Measurements from ENCODE around the gene CD177.

The CD177 gene, protein sequence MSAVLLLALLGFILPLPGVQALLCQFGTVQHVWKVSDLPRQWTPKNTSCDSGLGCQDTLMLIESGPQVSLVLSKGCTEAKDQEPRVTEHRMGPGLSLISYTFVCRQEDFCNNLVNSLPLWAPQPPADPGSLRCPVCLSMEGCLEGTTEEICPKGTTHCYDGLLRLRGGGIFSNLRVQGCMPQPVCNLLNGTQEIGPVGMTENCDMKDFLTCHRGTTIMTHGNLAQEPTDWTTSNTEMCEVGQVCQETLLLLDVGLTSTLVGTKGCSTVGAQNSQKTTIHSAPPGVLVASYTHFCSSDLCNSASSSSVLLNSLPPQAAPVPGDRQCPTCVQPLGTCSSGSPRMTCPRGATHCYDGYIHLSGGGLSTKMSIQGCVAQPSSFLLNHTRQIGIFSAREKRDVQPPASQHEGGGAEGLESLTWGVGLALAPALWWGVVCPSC

DNA sequence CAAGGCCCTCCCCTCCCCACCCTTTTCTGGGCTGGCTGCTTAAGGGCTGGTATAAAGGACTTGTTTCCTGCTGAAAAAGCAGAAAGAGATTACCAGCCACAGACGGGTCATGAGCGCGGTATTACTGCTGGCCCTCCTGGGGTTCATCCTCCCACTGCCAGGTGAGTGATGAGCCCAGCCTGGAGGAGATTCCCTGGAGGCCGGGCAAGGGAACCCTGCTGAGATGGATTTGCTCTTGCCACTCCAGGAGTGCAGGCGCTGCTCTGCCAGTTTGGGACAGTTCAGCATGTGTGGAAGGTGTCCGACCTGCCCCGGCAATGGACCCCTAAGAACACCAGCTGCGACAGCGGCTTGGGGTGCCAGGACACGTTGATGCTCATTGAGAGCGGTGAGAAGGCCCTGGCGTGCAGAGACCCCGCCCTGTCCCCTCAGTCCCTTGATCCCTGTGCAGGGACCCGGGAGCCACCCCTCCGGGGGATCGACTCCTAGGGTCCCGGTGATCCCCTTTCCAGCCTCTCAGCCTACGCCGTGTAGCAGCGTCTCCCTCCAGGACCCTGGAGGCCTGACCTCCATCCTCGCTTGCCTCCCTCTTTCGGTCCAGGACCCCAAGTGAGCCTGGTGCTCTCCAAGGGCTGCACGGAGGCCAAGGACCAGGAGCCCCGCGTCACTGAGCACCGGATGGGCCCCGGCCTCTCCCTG lies at the start of gene CD177:
Gene CD177, plus strand, starts transcription at position 81 of the 699 bp plus-strand sequence. Its CDS starts 29 bp downstream, at position 110.
- H3K4me3 ChIP-seq (ENCODE audit: low read depth, low read length): no peak within 1 kb of the TSS
- no peak within 1 kb of the TSS for H2AFZ ChIP-seq (ENCODE audit: low read length, unreplicated experiment)
- H3K27me3 ChIP-seq (ENCODE audit: insufficient read depth, low read length): peaks cover 22% of the 10 kb centered on the region
- H3K27ac ChIP-seq (ENCODE audit: low read depth, low read length): no peak within 1 kb of the TSS
- H3K4me1 ChIP-seq (ENCODE audit: control insufficient read depth, insufficient read depth, low read length, unreplicated experiment): no peaks in the 10 kb centered on the region
- no peaks in the 10 kb centered on the region for H3K36me3 ChIP-seq (ENCODE audit: insufficient read depth, low read length)
- H3K79me2 ChIP-seq (ENCODE audit: control insufficient read depth, insufficient read depth, low read length, unreplicated experiment): no peaks in the 10 kb centered on the region

DNA sequence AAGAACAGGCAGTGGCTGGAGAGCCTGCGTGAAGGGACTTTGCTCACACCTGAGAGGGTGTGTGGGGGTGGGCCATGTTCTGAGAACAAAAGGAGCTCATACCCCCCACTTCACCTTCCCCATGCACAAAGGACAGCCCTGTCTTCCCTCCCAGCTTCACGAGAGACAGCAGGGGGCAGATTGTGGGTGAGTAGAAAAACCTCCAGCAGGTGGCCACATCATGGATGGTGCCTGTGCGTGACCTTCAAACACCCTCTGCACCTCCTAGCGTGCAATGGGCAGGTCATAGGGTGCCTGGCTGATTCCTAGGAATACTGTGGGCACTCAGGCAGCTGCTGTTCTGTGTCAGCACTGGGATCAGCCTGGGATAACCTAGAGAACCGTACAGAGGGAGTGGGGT lies 47.8 kb upstream of the CD177 start:
- Histone ChIP-seq H3K27me3 (ENCODE audit: insufficient read depth, low read length) (peaks cover 54% of the 10 kb centered on the region; the same call in 1 of the 2 replicates), H3K4me3 (ENCODE audit: low read depth, low read length) (no peak overlapping the region), H2AFZ (ENCODE audit: low read length, unreplicated experiment) (no peak overlapping the region), H3K27ac (ENCODE audit: low read depth, low read length) (no peak overlapping the region), H3K36me3 (ENCODE audit: insufficient read depth, low read length) (no peaks in the 10 kb centered on the region), H3K79me2 (ENCODE audit: control insufficient read depth, insufficient read depth, low read length, unreplicated experiment) (no peaks in the 10 kb centered on the region), H3K4me1 (ENCODE audit: control insufficient read depth, insufficient read depth, low read length, unreplicated experiment) (no peaks in the 10 kb centered on the region)

DNA sequence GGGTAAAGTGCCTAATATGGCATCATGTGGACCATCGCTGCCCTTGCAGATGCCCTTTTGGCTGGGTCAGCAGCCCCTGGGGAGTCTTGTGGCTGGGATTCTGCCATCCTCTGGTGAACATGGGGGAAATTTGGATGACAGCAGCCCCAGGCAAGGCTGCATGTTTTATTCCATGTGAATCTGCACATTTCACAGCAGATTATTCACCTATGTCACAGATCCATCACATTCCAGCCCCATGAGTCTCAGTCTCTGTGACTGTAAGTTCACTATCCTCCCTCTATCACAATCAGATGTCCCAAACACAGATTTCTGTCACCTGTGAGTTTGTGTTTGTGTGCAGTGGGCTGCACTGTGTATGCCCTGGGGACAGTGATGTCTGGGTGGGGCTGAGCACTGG lies 47.4 kb upstream of the CD177 start:
- H3K4me1 ChIP-seq (ENCODE audit: control insufficient read depth, insufficient read depth, low read length, unreplicated experiment): no peaks in the 10 kb centered on the region
- no peaks in the 10 kb centered on the region for H3K36me3 ChIP-seq (ENCODE audit: insufficient read depth, low read length)
- peaks cover 52% of the 10 kb centered on the region; the same call in 1 of the 2 replicates for H3K27me3 ChIP-seq (ENCODE audit: insufficient read depth, low read length)
- no peak overlapping the region for H3K4me3 ChIP-seq (ENCODE audit: low read depth, low read length)
- no peak overlapping the region for H2AFZ ChIP-seq (ENCODE audit: low read length, unreplicated experiment)
- H3K27ac ChIP-seq (ENCODE audit: low read depth, low read length): no peak overlapping the region
- H3K79me2 ChIP-seq (ENCODE audit: control insufficient read depth, insufficient read depth, low read length, unreplicated experiment): no peaks in the 10 kb centered on the region

DNA sequence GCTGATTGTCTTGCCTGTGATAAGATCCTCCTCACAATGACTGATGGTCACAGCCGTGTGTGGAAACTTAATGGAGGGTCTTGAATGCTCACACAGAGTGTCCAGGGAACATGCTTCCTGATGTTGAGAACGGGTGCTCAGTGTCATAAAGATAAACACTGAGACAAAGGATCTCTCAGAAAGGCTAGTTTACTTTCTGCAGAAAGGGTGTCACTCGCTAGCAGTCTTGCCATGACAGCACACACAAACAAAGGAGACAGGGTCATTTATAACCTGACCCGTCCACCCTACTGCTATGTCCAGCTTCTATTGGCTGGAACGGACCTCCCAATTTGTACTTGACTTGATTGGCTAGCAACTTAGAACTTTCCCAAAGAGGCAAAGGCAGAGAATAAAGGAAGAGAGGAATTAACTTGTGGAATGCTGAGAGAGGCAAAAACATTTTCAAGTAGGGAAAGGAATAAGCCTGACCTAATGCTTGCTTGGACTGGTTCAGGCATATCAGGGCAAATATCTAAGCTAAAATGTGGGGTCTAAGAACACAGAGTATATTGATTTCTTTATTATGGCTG lies 45.2 kb upstream of the CD177 start:
- H3K79me2 ChIP-seq (ENCODE audit: control insufficient read depth, insufficient read depth, low read length, unreplicated experiment): no peaks in the 10 kb centered on the region
- H3K4me3 ChIP-seq (ENCODE audit: low read depth, low read length): no peak overlapping the region

DNA sequence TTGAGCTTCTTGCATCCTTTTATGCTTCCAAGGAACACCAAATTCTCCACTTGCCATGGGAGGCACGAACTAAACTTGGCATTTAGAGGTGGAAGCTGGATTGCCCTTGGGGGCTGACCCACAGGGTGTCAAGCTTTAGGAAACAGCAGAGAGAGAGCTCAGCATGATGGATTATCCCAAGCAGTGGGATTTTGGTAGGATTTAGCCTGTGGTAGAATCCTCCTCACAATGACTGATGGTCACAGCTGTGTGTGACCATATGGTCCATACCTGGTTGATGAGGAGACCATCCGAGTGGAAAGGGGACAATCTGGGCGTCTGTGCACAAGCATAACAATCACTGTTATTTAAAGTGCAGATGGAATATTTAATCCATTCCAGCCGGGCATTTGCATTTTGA lies 44.0 kb upstream of the CD177 start:
- H3K36me3 ChIP-seq (ENCODE audit: insufficient read depth, low read length): no peaks in the 10 kb centered on the region
- no peak overlapping the region for H3K4me3 ChIP-seq (ENCODE audit: low read depth, low read length)
- no peaks in the 10 kb centered on the region for H3K79me2 ChIP-seq (ENCODE audit: control insufficient read depth, insufficient read depth, low read length, unreplicated experiment)
- H3K27ac ChIP-seq (ENCODE audit: low read depth, low read length): no peak overlapping the region
- H2AFZ ChIP-seq (ENCODE audit: low read length, unreplicated experiment): no peak overlapping the region
- H3K4me1 ChIP-seq (ENCODE audit: control insufficient read depth, insufficient read depth, low read length, unreplicated experiment): no peaks in the 10 kb centered on the region
- H3K27me3 ChIP-seq (ENCODE audit: insufficient read depth, low read length): peaks cover 42% of the 10 kb centered on the region; the same call in 1 of the 2 replicates

More for the DNA sequence above, 45.2 kb upstream of the CD177 start:
- Histone ChIP-seq H2AFZ (ENCODE audit: low read length, unreplicated experiment) (no peak overlapping the region), H3K36me3 (ENCODE audit: insufficient read depth, low read length) (no peaks in the 10 kb centered on the region), H3K27ac (ENCODE audit: low read depth, low read length) (no peak overlapping the region), H3K27me3 (ENCODE audit: insufficient read depth, low read length) (peaks cover 42% of the 10 kb centered on the region; the same call in 1 of the 2 replicates), H3K4me1 (ENCODE audit: control insufficient read depth, insufficient read depth, low read length, unreplicated experiment) (no peaks in the 10 kb centered on the region)

DNA sequence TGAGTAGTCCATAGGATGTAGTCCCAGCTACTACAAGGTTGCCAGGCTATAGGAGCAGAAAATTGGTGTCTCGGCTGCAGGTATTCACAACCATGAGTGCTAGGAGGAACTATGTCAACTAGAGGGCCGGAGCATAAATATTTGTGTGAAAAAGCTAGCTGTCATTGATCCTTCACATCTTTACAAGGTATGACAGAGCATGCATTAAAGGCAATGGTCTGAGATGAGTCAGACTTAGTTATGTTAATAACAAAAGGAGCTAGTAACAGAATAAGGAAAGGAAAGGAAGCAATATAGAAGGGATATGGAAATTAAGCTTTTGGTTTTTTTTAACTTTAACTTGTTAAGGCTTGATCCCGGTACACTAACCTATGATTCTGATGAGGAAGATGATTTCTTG lies 43.3 kb upstream of the CD177 start:
- no peak overlapping the region for H2AFZ ChIP-seq (ENCODE audit: low read length, unreplicated experiment)
- no peaks in the 10 kb centered on the region for H3K4me1 ChIP-seq (ENCODE audit: control insufficient read depth, insufficient read depth, low read length, unreplicated experiment)

DNA sequence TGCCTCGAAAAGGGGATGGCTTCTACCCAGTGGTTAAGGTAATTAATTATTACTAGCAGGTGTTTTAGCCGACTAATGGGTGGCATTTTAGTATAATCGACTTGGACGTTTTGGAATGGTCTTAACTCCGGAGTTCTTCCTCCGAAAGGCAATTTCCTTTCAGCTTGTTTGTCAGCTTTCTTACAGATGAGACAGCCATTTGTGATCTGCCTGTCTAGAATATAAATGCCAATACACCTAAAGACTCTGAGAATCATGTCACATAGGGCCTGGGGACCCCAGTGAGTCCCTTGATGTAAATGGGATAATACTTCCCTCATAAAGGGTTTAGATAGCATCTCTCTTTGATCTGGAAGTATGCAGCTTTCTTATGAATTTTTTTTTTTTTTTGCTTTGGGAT lies 42.2 kb upstream of the CD177 start:
- peaks cover 42% of the 10 kb centered on the region; the same call in 1 of the 2 replicates for H3K27me3 ChIP-seq (ENCODE audit: insufficient read depth, low read length)
- no peak overlapping the region for H3K4me3 ChIP-seq (ENCODE audit: low read depth, low read length)
- H3K4me1 ChIP-seq (ENCODE audit: control insufficient read depth, insufficient read depth, low read length, unreplicated experiment): no peaks in the 10 kb centered on the region
- H2AFZ ChIP-seq (ENCODE audit: low read length, unreplicated experiment): no peak overlapping the region
- H3K36me3 ChIP-seq (ENCODE audit: insufficient read depth, low read length): no peaks in the 10 kb centered on the region
- no peaks in the 10 kb centered on the region for H3K79me2 ChIP-seq (ENCODE audit: control insufficient read depth, insufficient read depth, low read length, unreplicated experiment)
- H3K27ac ChIP-seq (ENCODE audit: low read depth, low read length): no peak overlapping the region

More for the DNA sequence above, 43.3 kb upstream of the CD177 start:
- Histone ChIP-seq H3K4me3 (ENCODE audit: low read depth, low read length) (no peak overlapping the region), H3K27ac (ENCODE audit: low read depth, low read length) (no peak overlapping the region), H3K79me2 (ENCODE audit: control insufficient read depth, insufficient read depth, low read length, unreplicated experiment) (no peaks in the 10 kb centered on the region), H3K27me3 (ENCODE audit: insufficient read depth, low read length) (peaks cover 42% of the 10 kb centered on the region; the same call in 1 of the 2 replicates), H3K36me3 (ENCODE audit: insufficient read depth, low read length) (no peaks in the 10 kb centered on the region)

DNA sequence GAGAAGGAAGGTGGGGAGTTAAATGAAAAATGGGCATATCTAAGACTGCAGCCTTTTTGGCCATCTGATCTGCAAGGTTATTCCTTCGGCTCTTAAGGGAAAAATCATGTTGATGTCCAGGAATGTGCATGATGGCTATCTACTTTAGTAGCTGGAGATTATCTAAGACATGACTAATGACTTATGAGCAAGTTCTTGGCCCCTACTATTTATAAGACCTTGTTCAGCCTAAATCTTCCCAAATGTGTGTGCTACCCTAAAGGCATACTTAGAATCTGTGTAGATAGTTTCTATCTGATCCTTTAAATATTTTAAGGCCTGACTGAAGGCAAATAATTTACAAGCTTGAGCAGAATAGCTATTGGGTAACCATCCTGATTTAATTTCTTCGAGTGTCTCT lies 41.8 kb upstream of the CD177 start:
- Histone ChIP-seq H3K36me3 (ENCODE audit: insufficient read depth, low read length) (no peaks in the 10 kb centered on the region), H3K4me3 (ENCODE audit: low read depth, low read length) (no peak overlapping the region), H3K27me3 (ENCODE audit: insufficient read depth, low read length) (peaks cover 42% of the 10 kb centered on the region; the same call in 1 of the 2 replicates)

DNA sequence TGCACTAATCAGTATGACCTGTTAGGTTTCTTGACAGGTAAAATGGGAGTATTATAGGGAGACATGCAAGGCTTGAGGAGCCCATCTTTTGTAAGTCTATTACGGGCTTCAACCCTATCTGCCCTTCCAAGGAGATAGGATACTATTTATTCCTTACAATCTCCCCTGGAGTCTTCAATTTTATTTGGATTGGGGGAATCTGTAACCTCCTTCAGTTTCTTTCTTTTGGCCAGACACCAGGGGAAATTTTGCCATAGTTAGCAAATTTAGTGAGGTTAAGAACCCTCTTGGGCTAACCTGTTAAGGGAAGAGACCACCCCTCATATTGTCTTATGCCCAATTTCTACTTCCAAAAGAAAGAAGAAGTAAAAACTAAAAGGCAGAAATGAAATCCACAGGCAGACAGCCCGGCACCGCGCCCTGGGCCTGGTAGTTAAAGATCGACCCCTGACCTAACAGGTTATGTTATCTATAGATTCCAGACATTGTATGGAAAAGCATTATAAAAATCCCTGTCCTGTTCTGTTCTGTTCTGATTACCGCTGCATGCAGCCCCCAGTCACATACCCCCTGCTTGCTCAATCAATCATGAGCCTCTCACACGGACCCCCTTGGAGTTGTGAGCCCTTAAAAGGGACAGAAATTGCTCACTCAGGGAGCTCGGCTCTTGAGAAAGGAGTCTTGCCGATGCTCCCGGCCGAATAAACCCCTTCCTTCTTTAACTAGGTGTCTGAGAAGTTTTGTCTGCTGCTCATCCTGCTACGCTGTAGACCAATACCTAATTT lies 39.6 kb upstream of the CD177 start:
- Histone ChIP-seq H3K79me2 (ENCODE audit: control insufficient read depth, insufficient read depth, low read length, unreplicated experiment) (no peaks in the 10 kb centered on the region), H3K27me3 (ENCODE audit: insufficient read depth, low read length) (peaks cover 21% of the 10 kb centered on the region; the same call in 1 of the 2 replicates), H2AFZ (ENCODE audit: low read length, unreplicated experiment) (no peak overlapping the region), H3K4me3 (ENCODE audit: low read depth, low read length) (no peak overlapping the region), H3K36me3 (ENCODE audit: insufficient read depth, low read length) (no peaks in the 10 kb centered on the region), H3K27ac (ENCODE audit: low read depth, low read length) (no peak overlapping the region), H3K4me1 (ENCODE audit: control insufficient read depth, insufficient read depth, low read length, unreplicated experiment) (no peaks in the 10 kb centered on the region)

More for the DNA sequence above, 41.8 kb upstream of the CD177 start:
- H2AFZ ChIP-seq (ENCODE audit: low read length, unreplicated experiment): no peak overlapping the region
- H3K27ac ChIP-seq (ENCODE audit: low read depth, low read length): no peak overlapping the region
- no peaks in the 10 kb centered on the region for H3K4me1 ChIP-seq (ENCODE audit: control insufficient read depth, insufficient read depth, low read length, unreplicated experiment)
- H3K79me2 ChIP-seq (ENCODE audit: control insufficient read depth, insufficient read depth, low read length, unreplicated experiment): no peaks in the 10 kb centered on the region

DNA sequence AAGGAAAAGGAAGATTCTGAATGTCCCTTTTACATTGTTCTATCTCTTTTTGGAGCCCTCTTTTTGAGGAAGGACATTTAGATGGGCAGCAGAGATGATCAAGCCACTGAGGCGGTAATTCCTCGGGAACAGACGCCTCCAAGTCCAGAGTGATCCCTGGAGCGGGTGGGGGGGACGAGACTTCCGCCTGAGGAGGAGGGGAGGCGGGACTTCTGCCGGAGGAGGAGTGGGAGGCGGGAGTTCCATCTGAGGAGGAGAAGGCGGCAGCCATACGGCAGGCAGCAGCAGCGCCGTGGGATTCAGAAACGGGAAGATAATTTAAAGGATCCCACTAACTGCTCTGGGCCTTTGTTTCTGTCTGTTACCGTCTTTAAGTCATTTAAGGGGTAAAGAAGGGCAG lies 37.6 kb upstream of the CD177 start:
- H3K4me1 ChIP-seq (ENCODE audit: control insufficient read depth, insufficient read depth, low read length, unreplicated experiment): no peaks in the 10 kb centered on the region
- no peaks in the 10 kb centered on the region for H3K79me2 ChIP-seq (ENCODE audit: control insufficient read depth, insufficient read depth, low read length, unreplicated experiment)
- no peaks in the 10 kb centered on the region for H3K36me3 ChIP-seq (ENCODE audit: insufficient read depth, low read length)
- H3K27me3 ChIP-seq (ENCODE audit: insufficient read depth, low read length): peaks cover 5% of the 10 kb centered on the region; the same call in 1 of the 2 replicates
- no peak overlapping the region for H3K27ac ChIP-seq (ENCODE audit: low read depth, low read length)
- H3K4me3 ChIP-seq (ENCODE audit: low read depth, low read length): no peak overlapping the region
- no peak overlapping the region for H2AFZ ChIP-seq (ENCODE audit: low read length, unreplicated experiment)

All from ACC112 (cell line).